Epithelial cell of esophagus (primary cell): ENCODE measurements around the gene CNTN1.
A peak's percentile ranks its signal among the peaks of the same experiment; 100 is the strongest.

Experiments used
- DNase-seq: peaks from one replicate; pipeline ENCODE4 v3.0.0; 2010; ENCODE audit warnings: low read depth
- H3K4me3 ChIP-seq: 2 replicates; pipeline ENCODE4 v1.5.1; 2011; ENCODE audit warnings: mild to moderate bottlenecking, low read length, control low read depth
- TF ChIP-seq, protein P1 (sequence below): IDR thresholded peaks from 2 replicates; pipeline ENCODE4 v1.5.1; 2011; ENCODE audit warnings: low read depth, mild to moderate bottlenecking, low read length, control low read depth, inconsistent platforms; ENCODE audit not compliant: insufficient read depth; ENCODE audit errors: missing control alignments

CNTN1 gene

DNA sequence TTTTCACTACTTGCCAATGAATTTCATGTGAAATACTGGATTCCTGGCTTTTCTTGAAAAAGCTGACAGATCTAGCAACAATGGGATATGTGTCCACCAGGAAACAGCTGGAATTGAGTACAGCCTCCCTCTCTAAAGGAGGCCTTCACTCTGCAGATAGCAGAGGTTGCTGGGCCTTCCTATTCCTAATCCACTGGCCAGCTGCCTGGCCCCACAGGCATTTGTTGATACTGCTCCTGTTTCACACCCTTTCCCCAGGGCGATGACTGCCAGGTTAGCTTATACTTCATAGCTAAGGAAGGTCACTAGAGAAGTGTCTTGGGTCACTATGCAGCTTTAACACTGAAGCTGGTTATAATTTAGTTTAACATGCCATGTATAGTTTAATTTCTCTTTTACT is 408.3 kb downstream of the CNTN1 start:
- H3K4me3 ChIP-seq, result no peak overlapping the region
- DNase-seq, result no peak
- TF ChIP-seq, protein P1, sequence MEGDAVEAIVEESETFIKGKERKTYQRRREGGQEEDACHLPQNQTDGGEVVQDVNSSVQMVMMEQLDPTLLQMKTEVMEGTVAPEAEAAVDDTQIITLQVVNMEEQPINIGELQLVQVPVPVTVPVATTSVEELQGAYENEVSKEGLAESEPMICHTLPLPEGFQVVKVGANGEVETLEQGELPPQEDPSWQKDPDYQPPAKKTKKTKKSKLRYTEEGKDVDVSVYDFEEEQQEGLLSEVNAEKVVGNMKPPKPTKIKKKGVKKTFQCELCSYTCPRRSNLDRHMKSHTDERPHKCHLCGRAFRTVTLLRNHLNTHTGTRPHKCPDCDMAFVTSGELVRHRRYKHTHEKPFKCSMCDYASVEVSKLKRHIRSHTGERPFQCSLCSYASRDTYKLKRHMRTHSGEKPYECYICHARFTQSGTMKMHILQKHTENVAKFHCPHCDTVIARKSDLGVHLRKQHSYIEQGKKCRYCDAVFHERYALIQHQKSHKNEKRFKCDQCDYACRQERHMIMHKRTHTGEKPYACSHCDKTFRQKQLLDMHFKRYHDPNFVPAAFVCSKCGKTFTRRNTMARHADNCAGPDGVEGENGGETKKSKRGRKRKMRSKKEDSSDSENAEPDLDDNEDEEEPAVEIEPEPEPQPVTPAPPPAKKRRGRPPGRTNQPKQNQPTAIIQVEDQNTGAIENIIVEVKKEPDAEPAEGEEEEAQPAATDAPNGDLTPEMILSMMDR, result no peak

DNA sequence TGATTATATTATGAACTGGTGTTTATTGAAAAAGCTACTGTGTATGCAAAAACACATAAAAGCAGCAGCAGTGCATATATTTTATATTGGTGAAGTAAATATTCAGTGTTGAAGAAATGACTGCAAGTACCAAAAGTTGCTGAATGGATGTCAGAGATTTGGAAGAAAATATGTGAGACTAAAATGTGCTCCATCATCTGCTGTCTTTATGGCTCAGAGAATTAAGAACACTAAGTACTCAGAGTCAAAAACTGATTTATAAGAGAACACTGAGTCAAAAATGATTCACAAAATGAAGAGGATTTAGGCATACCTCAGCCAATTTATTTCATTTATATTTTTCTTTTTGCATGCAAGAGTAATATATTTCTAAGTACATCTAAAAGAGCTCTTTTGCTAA is 409.6 kb downstream of the CNTN1 start:
- H3K4me3 ChIP-seq, result no peak overlapping the region
- TF ChIP-seq, protein P1, result no peak
- DNase-seq, result no peak

DNA sequence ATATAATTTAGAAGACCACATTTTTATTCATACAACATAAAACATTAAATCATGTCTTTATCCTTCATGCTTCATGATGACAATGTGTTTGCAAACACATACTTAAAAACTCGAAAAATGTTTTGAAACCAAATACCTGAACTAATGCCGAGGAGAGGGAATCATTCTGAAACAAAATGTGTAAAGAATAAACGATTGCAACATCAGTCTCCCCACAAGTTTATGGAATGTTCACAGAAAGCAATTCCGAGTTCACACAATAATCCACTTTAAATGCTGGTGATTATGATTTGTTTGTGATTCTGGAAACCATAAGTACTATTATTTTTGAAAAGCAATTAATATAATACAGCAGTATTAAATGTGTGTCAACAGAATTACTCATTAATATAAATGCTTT is 411.4 kb downstream of the CNTN1 start:
- no peak for DNase-seq

DNA sequence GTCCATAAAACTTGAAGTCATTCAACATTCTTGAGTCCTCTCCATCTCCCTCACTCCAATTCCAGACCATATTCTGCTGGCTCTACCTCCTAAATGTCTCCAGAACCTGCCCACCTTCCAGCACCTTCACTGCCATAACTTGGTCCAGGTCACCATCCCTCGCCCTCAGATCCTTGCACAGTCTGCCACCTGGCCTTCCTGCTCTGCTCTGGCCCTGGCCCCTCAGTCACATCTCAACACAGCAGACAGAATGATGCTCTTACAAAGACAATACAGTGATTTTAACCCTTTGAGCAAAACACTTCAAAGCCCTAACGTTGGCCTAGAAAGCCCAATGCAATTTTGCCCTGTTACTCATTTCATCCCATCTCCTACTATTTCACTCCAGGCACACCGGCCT is 414.1 kb downstream of the CNTN1 start:
- DNase-seq, result no peak
- TF ChIP-seq, protein P1, result no peak
- H3K4me3 ChIP-seq, result no peak overlapping the region

More for the DNA sequence above, 411.4 kb downstream of the CNTN1 start:
- no peak overlapping the region for H3K4me3 ChIP-seq
- TF ChIP-seq, protein P1, result no peak

DNA sequence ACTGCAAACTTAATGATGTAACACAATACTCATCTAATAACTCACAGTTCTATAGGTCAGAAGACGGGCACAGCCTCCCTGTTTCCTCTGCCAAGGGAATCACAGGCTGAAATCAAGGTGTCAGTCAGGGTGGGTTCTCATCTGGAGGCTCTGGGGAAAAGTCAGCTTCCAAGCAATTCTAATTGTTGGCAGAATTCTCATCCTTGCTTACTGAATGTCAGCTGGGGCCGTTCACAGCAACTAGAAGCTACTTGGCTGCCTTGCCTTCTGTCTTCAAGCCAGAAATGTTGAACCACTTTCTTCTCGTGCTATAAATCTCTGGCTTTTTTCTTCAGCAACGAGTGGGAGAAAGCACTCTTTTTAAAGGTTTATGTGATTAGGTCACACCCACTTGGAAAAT is 415.8 kb downstream of the CNTN1 start:
- H3K4me3 ChIP-seq, result no peak overlapping the region
- no peak for DNase-seq
- TF ChIP-seq, protein P1, result no peak

DNA sequence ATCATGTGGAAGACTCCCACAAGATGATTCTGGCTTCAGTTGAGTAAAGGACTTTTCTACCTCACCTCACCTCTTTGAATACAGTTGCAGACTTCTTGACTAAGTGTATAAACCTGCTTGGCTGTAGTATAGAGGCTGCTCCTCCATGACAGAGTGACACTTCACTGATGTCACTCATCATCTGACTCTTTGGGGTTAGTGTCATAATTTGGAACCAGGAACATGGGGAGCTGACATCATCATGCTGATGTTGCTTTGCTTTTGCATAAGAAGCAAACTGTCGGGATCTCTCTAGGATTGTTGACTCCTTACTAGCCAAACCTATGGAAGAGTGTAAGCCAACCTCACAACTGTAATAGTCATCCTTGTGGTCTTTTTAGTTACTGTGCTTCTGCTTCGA is 420.7 kb downstream of the CNTN1 start:
- TF ChIP-seq, protein P1, result no peak
- DNase-seq, result peak; percentile 10
- H3K4me3 ChIP-seq, result no peak overlapping the region

DNA sequence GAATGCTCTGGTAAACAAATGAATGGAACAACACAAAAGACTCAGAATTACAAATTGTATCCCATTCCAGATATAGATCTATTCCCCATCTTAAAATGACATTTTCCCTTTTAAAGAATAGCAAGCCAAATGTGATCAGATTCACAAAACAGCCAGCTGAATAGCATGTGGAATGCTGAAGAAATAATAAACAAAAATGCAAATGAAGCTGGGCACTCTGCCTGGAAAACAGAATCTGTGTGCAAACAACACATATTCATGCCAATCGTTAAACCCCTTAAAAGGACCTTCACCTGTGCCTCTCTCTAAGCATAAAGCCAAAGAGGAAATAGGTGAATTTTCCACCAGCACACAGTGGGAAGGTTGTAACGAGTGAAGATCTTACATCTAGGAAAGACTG is 428.0 kb downstream of the CNTN1 start:
- TF ChIP-seq, protein P1, result no peak

More for the DNA sequence above, 428.0 kb downstream of the CNTN1 start:
- H3K4me3 ChIP-seq, result no peak overlapping the region
- no peak for DNase-seq
